ENCODE results near the gene MYL10.

The MYL10 gene

DNA sequence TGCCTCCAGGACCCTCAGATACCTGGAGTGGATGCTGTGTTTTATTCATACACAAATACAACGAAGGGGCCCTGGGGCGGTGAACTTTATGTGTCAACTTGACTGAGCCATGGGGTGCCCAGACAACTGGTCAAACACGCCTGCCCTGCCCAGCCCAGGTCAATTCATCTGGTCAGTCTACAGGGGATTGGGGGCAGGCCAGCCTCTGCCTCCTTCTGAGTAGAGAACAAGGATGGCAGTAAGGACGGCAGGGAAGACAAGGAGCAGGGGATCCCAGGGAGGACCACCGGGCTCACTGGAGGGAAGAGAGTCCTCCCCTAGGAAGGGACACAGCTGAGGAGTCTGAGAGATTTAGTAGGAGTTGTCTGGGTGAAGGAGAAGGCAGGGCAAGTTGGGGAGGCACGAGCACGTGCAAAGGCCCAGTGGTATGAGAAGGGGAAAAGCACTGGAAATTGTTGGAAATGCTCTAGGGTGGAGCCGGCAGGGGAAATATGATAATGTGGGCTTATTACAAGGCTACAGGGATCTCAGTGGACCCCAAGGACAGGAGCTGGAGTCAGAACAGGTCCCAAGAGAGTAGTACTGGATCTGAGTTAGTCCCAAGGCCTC lies 63.4 kb downstream of the MYL10 start:
- no peak for DNase-seq (ENCODE audit: low spot score)

DNA sequence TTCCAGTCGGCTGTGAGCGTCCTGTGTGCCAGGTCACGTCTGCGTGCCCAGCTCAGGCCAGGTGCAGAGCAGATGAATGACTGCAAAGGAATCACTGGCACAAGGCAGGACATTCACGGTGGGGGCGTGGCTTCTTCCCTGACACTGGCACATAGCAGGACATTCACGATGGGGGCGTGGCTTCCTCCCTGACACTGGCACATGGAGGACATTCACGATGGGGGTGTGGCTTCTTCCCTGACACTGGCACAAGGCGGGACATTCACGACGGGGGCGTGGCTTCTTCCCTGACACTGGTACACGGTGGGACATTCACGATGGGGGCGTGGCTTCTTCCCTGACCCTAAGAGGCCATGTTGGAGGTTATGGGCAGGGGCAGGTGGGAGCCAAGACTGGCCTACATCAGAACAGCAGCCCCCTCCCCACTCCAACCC lies 64.3 kb downstream of the MYL10 start:
- DNase-seq (ENCODE audit: low spot score): no peak

DNA sequence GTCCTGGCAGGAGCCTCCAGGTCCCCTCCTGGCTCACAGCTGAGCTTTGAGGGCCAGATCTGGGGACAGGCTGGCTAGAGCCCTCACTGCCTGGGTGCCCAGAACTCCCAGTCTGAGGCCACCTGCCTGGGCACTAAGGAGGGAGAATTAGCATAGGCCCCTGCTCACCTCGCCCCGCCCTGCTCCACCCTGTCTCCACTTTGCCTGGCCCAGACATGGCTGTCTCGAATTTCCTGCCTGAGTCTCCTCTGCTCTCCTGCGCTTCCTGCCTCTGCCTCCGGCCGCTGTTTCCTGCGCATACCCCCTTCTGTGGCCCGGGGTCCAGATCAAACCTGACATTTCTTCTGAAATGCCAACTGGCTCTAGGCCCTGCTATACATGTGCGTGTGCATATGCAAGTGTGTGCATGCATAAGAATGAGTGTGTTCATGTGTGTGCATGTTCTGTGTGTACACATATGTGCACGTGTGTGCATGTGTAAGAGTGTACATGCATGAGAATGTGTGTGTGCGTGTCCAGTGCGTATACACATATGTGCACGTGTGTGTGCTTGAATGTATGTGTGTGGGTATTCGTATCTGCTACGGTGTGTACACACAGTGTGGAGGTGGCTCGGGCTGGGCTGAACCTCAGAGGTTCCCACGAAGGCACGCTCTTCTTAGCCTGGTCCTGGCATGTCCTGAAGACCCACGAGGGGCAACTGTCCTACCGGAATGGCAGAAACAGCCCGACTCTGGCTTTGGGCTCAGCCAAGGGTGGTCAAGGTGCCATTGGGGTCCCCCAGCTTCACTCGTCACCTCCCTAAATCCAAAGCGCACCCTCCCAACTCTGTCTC lies 64.9 kb downstream of the MYL10 start:
- no peak for DNase-seq (ENCODE audit: low spot score)
